Cerebellar nuclear complex (tissue), 1 donor: ENCODE results near the gene DPF3.

Experiments used
- DNase-seq, 2 experiments: peaks; one replicate each; lab custom pipeline; 2025; lab: John Stamatoyannopoulos, UW

The DPF3 gene

DNA sequence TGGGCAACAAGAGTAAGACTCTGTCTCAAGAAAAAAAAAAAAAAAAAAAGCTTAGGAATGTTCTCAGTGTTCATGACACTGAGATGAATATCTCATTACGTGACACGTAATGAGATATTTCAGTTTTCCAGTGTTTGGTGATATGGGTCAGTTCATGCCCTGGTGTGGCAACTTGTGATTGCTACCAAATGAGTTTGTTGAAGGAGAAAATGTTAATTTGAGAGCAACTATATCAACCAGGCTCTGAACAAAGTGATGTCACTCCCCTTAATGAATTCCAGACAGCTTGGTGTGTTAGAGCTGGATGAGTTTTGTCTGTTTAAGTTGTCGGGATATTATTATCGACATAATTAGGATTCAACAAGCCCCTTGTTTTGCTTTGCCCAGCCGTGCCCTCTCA lies 211.7 kb downstream of the DPF3 start:
- no peak for DNase-seq

DNA sequence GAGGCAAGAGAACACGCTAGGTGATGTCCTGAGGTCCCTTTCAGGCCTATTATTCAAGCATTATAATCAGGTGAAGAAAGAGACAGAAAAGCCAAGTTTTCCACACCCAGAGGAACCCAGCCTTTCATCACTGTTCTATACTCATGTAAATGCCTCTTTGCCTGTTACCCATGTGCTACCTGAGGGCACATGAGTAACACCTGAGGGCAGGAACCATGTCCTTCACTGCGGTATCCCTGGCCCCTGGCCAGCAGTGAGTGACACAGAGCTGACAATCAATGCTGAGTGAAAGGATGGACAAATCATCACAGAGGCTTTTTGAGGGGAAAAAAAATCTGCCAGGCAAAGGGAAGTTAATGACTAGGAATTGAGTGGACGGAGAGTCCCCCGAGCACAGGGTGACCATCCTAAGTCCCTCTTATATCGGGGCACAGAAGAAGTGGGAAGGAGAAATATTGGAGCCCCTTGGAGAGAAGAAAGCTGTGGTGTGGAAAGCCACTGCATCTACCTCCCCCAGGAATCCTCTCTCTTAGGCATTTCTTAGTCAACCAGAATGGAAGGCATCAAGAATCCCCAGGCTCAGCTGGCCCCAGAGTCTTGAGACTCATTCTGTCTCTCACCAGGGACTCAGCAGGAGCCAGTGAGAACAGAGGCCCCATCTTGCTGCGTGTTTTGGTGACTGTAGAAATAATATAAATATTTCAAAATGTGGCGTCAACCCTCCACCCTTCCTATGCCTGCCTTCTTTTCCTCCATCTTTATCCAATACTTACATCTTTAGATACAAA lies 212.9 kb downstream of the DPF3 start:
- DNase-seq, result no peak

GRCh38 chr14:72679536-72680151 lies 214.3 kb downstream of the DPF3 start:
- DNase-seq, result peak; percentile 92 to 98

DNA sequence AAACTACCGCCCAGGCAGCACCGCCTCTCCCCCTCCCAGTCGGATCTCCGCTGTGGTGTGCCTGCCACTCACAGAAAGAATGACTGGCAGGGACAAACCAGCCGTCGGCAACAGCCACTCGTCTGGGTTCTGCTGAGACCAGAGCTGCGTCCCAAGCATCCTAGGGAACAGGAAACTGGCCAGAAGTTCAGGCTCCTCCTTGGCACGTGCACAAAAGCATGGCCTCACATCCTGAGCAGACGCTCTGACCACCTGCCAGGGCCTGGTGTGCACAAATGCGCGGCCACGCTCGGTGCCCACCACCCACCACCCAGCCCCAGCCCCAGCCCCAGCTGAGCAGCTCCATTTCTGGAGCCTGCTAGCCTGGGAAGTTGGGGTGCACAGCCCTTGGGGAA lies 214.8 kb downstream of the DPF3 start:
- DNase-seq, result peak; percentile 35 to 82

DNA sequence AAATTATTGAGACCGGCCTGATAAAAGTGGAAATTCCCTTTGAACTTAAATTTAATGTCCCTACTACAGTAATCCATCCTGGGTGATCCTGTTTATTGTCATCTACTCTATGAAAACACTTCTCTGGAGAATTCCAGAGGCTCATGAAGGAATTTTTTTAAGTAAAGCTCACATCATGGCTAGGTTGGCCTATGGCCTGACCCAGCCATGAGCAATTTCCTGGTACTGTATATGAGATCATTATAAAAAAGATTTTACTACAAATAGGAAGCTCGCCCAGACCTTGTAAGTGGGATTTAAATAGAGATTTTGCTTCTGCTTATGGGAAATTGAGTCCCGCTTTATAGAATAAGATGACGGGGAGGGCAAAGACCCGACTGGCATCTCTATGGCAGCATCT lies 215.5 kb downstream of the DPF3 start:
- DNase-seq, result no peak

DNA sequence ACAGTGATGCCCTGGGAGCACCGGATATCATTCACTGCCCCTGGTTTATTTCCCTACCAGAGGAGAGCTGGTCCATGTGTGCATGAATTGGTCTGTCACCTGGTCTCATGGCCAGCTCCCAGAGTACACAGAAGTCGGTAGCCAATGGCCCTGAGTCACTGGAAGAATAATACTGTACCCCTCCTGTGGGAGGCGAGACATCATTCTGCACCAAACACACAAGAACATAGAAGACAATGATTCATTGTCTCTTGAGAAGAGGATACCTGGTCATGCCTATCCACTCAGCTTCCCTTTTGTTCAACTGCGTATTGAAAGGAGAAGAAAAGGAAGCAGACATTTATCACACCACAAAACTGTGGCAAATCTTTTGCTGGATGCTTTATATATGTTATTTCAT lies 216.2 kb downstream of the DPF3 start:
- no peak for DNase-seq

- no peak for DNase-seq
Observed at GRCh38 chr14:72675126-72675525, 218.8 kb downstream of the DPF3 start.

DNA sequence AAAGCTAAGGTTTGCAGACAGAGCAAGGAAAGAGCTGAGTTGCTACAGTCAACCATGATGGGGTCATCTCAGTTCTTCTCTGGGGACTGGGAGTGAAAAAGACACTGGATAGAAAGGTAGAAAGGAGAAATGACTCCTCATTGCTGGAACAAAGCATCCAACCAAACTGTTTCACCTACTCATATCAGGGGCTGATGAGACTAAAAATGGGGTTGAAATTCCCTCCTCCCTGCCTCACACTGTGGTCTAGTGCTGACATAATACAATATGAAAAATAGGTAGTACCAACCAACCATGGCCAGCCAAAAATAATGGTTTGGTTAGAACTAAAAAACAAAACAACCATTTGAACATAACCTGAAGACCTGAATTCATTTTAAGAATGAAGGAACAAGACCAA lies 220.7 kb downstream of the DPF3 start:
- DNase-seq, result no peak

- DNase-seq, result no peak
Observed at GRCh38 chr14:72666610-72667009, 227.3 kb downstream of the DPF3 start.

- no peak for DNase-seq
Observed at GRCh38 chr14:72665259-72665658, 228.6 kb downstream of the DPF3 start.

DNA sequence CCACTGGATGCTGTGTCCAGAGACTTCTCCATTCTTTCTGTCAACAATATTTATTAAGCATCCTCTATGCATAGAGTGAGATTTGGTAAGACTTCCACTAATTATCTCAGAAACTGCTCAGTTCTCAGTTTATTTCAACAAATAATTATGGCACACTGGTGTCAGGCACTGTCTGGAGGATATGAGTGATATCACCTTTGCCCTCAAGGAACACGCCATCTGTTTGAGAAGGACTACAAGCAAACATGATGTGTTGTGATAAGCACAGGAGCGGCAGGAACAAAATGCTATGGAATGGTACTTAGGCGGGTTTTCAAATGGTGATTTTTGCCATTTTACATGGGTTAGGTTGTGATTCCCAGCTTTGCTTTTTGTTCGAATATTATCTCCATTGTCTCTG lies 229.2 kb downstream of the DPF3 start:
- DNase-seq, result no peak

DNA sequence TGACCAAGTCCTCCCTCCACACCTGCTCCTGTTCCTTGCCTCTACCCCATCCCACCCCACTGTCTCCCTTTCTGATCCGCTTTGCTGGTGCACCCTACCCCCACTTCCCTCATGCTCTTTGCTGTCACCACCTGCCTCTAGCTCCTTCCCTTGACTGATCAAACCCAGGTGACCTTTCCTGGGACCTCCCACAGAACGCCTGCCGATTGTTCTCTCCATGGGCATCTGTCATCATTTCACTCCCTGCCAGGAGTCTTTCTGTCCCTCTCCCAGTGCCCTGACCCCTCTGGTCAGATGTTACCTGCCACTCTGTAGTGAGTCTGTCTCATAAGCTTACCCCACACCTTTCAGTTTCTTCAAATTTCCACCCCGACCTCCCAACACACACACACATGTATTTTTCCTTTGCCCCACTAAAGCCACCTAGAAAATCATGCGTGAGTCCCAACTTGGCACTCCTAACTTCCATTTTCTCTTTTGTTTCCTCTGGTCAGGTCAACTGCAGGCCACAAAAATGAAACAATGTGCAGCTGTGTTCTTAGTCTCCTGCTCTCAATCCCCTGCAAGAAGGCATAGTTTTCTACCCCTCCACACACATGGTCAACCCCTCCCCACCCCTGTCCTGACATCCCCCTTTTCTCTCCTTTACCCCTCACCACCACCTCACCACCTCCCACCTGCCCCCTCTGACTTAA lies 229.8 kb downstream of the DPF3 start:
- DNase-seq, result no peak

DNA sequence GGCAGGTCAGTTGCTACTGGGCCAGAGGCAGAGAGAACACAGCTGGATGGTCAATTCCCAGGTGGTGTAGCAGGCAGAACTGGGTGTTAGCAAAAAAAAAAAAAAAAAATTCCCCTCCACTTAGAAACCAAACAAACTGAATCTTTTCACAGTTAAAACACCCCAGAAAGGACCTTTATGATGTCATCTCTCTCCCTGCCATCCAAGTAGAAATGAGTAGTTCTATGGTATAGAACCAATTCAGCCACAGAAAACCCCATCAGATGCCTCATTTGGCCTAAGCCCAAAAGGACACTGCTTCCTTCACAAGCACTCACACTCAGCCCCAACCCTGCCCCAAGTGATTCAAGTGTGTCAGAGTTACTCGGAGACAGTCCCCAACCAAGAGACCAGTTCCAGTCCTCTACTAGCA lies 230.8 kb downstream of the DPF3 start:
- no peak for DNase-seq

GRCh38 chr14:72662214-72662613 lies 231.7 kb downstream of the DPF3 start:
- DNase-seq, result no peak

- DNase-seq, result no peak
Observed at GRCh38 chr14:72657214-72657921, 236.5 kb downstream of the DPF3 start.

DNA sequence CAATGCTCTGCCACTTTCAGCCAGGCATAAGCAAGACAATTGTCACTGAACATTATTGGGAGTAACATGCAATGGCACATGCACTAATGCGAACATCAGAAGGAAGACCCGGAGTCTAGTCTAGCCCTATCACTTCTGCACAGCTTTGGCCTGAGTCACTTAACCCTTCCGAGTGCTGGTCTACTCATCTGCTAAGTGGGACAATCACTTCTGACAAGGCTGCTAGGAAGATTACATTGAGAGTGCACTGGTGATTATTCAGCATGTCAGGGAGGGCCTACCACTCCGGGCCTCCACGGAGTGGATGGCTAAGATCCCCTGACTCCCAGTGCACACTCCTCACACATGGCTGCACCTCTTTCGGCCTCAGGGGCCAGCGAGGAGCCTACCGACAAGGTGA lies 240.9 kb downstream of the DPF3 start:
- DNase-seq, result no peak

DNA sequence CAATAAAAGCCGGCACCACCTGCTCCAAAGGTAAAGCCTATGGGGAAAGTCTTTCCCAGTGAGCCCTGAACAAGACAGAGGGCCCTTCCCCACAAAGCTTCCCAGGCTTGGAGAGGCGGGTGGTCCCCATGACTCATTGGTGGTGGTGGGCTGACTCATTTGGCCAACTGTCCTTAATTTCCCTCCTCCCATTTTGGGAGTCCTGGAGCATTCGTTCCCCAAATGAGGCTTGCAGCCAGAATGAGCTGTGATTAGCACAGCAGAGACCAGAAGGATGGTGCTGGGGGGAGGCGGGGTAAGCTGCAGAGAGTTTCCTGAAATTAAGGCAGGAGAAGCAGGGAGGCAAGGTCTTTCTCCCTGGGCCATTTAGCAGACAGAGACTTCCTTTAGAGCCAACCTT lies 241.7 kb downstream of the DPF3 start:
- no peak for DNase-seq

DNA sequence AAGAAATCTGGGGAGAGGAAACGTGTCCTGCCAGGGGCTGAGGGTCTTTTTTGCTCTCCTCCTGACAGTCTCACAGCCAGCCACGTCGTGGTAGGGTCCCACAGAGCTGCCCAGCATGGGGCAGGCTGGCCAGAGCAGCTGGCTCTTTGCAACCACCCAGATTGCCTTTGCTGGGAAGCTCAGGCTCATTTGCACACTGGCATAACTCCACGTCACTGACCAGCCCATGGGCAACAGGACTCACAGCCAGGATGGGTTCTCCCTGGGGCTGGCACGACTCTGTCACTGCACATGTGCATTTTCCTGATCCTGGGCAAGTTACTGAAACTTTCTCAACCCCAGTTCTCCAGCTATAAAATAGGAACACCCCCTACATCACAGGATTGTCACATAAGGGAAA lies 242.2 kb downstream of the DPF3 start:
- peak in 1 of 2 experiments; percentile 31 for DNase-seq

GRCh38 chr14:72651081-72651480 lies 242.8 kb downstream of the DPF3 start:
- no peak for DNase-seq

- no peak for DNase-seq
Observed at GRCh38 chr14:72649603-72650227, 244.2 kb downstream of the DPF3 start.

DNA sequence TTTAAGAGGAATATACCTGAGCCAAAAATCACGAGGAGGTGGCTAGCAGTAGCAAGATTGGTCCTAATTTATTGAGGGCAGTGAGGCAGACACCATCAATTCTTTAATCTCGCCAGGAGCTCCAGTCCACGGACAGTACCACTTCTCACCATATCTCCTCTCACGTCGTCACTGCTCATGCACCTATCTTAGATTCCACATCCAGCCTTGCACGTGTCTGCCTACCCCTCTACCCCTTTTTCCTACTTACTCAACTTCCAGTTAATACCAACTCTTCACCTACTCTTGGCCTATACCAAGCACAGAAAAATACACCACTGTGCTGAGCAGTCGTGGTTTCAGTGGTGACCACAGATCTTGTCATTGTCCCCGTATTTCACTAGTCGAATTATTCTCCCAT lies 246.1 kb downstream of the DPF3 start:
- no peak for DNase-seq
